ENCODE results near the gene ANO1. TPM values are rescaled to one million over a fixed set of nuclear protein-coding genes. Genes with fewer than 3 reads are reported as not detected.
"Not testable (repeated sequence)": the region's sequence is repeated elsewhere in the genome, so short reads cannot be mapped to it uniquely, and the experiment has no call there.

Gene ANO1
- total RNA-seq, 1 experiment from 2014 or later = 2.6 TPM

DNA sequence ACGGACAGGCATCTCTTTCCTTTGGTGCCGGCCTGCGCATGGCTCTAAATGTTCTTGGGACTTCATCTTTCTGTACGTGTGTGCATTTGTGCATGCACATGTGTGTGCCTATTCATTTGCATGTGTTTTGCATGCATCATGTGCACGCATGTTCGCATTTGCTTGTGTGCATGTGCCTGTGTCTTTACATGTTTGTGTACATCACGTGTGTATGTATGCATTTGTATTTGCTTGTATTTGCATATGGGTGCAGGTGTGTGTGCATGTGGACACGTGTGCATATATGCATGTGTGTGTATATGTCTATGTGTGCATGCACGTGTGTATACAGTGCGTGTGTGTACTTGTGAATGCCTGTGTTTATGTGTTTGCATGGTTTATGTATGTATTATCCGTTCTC lies 111.5 kb downstream of the ANO1 start:
- no peak for DNase-seq (ENCODE audit: low spot score)

DNA sequence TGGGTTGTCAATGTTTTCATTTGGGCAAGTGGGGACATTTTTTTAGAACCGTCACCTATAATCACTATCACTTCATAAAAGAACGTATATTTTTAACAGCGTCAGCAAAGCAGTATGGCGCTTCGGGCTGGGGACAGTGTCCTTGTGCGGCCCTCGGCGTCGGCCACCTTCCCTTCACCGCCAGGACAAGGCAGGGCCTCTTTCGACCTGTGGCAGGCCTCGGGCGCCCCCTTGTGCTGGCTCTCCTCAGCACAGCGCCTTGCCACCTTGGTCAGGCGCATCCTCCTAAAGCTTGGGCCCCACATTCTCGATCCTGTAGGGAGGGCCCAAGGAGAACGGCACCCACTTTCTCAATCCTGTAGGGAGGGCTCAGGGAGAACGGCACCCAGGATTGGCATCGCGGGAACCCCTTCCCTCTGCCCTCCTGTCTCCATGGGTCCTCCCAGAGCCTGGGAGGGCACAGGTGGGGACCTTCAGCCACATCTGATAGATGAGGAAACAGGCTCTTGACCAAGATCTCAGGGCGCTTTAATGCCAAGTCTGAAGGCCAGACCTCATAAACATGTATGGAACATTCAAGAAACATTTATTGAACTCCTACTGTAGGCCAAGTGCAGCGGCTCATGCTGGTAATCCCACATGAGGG lies 113.5 kb downstream of the ANO1 start:
- DNase-seq (ENCODE audit: low spot score) = peak; percentile 75

DNA sequence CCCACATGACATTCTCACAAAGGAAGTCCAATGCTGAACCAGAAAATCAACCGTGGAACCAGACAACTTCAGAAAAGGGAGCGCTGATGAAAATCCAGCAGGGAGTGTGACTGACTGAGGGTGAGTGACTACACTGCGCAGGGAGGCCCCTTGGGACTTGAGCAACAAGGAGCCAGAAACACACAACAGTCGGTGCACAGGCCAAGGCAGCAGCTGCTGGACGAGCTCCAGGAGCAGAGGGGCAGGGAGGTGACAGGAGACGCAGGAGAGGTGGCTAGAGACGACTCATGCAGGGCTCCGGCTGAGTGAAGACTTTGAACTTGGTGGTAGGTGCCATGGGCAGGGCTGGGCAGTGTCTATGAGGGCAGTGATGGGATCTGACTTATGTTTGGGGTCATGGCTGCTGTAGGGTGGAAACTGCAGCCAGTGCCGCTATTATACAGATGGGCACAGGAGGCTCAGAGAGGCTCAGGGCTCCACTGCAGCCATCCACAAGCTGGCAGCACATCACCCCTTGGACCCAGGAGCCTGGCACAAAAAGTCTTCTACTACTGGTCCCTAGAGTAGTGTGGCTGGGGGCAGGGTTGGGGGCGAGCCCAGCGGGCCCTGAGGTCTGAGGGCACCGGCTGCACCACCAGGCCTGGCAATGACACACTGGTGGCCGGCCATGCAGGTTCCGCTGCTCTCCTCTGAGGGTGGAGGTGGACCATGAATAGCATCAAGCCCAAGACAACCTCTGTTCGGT lies 114.7 kb downstream of the ANO1 start:
- no peak for DNase-seq (ENCODE audit: low spot score)

DNA sequence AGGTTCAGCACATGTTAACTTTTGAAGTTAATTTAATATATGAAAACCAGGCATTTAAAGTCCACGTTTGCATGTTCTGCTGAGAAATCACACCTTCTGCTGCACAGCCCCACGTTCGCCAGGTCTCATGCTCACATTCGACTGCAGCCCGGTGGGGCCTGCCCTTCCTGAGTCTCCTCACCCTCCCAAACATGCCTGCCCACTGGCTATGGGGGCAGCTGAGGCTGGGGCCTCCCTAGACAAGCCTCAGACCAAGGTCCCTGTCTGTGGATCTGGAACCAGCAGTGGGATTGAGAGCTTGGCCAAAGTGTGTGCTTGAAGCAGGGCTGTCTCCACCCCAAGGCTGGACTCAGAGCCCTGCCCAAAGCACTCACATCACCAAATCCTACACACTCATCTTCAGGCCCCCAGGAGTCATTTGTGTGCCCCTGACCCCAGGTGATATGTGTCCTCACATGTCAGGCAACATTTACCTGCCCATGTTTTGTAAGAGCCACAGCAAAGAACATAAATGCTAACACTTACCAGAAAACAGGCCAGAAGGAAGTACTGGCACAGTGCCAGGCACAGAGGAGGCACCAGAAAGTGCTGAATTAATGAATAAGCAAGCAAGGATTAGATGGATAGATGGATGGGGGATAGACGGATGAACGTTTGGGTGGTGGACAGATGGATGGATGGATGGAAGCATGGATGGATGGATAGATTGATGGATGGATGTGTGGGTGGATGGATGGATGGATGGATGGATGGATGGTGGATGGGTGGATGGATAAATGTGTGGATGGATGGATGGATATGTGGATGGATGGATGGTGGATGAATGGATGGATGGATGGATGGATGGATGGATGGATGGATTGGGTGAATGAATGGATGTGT lies 115.5 kb downstream of the ANO1 start:
- no peak for DNase-seq (ENCODE audit: low spot score)

DNA sequence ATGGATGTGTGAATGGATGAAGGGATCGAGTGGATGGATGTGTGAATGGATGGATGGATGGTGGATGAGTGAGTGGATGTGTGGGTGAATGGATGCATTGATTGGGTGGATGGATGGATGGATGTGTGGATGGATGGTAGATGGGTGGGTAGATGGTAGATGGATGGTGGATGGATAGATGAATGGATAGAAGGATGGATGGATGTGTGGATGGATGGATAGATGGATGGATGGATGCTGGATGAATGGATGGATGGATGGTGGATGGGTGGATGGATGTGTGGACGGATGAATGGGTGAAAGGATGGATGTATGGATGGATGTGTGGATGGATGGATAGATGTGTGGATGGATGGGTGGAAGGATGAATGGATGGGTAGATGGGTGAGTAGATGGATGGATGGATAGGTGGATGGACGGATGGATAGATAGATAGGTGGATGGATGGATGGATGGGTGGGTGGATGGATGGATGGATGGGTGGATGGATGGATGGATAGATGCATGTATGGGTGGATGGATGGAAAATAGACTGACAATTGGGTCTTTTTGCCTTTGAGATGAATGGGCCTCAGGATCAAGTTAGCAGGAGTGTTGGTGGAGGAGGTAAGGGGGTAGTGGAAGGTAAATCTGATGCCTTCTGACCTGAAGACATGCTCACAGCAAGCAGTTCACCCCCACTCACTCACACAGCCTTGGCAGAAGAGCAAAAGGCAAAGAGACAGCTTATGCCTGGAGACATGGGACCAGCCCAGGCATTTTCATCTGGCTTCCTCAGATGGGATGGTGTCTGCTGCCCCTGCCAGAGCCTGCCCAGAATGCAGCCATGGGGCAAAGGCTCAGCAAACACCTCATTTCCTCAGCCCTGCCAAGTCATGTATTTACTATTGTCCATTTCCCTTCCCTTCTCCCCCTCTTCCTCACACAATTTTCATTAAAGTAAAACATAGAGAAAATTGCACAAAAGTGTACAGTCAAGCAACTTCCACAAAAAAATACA lies 117.0 kb downstream of the ANO1 start:
- no peak for DNase-seq (ENCODE audit: low spot score)

DNA sequence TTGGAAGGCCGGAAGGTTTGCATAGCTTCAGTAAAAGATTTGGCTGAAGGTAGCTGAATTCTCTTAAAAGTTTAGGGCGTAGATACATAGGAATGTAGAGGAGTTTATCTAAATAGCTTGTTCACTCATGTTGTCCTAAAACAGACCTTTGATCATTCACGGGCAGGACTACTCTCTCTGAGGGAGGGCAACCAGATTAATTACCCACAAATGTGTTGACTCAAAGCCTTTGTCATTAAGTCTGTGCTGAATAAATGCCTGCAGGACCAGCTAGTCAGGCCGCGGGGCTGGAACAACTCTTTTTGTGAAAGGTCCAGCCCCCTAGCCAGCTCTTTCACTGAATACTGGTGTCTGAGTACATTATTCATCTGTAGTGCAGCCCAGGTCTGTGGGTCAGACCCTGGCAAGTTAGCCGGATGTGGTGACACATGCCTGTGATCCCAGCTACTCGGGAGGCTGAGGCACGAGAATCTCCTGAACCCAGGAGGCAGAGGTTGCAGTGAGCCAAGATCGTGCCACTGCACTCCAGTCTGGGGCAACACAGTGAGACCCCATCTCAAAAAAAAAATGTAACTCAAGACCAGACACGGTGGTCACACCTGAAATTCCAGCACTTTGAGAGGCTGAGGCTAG lies 122.2 kb downstream of the ANO1 start:
- no peak for DNase-seq (ENCODE audit: low spot score)

DNA sequence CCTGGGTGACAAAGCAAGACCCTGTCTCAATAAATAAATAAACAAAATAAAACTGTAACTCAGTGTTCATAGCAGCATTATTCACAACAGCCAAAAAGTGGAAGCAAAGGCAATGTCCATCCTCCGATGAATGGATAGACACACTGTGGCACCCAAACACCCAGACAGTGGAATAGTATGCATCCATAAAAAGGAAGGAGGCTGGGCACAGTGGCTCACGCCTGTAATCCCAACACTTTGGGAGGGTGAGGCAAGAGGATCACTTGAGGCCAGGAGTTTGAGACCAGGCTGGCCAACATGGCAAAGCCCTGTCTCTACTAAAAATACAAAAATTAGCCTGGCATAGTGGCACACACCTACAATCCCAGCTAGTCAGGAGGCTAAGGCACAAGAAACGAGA lies 122.9 kb downstream of the ANO1 start:
- not testable (repeated sequence) for DNase-seq (ENCODE audit: low spot score)

DNA sequence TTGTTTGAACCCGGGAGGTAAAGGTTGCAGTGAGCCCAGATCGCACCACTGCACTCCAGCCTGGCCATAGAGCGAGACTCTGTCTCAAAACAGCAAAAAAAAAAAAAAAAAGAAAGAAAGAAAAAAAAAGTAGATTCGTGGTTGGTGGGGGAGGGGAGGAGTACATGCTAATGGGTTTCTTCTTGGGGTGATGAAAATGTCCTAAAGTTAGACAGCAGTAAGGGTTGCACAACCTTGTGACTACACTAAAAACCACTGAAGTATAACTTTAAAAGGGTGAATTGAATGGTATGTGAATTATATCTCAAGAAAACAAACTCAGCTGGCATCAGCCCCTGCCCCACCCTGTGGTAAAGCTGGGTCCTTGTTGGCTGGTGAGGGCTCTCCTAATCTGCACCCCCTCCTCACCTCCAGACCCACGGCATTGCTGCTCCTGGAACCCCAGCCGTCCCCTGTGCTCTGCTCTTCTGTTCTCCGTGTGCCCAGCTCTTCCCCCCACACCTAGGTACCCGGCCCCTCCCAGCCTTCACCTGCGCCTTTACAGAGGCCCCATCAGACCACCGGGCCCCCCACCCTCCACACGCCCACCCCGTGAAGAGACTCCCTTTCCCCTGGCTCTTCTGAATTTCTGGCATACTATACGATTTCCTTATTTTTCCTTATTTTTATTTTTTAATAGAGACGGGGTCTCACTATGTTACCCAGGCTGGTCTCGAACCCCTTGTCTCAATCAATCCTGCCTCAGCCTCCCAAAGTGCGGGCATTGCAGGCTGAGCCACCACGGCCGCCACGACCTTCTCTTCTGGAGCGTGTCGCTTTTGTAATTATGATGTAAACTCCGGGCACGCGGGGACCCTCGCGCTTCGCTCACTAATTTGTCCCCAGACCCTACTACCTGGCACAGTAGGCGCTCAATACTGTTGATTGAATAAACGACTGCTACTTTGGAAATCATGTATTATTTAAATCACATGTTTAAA lies 124.1 kb downstream of the ANO1 start:
- DNase-seq (ENCODE audit: low spot score) = no peak

DNA sequence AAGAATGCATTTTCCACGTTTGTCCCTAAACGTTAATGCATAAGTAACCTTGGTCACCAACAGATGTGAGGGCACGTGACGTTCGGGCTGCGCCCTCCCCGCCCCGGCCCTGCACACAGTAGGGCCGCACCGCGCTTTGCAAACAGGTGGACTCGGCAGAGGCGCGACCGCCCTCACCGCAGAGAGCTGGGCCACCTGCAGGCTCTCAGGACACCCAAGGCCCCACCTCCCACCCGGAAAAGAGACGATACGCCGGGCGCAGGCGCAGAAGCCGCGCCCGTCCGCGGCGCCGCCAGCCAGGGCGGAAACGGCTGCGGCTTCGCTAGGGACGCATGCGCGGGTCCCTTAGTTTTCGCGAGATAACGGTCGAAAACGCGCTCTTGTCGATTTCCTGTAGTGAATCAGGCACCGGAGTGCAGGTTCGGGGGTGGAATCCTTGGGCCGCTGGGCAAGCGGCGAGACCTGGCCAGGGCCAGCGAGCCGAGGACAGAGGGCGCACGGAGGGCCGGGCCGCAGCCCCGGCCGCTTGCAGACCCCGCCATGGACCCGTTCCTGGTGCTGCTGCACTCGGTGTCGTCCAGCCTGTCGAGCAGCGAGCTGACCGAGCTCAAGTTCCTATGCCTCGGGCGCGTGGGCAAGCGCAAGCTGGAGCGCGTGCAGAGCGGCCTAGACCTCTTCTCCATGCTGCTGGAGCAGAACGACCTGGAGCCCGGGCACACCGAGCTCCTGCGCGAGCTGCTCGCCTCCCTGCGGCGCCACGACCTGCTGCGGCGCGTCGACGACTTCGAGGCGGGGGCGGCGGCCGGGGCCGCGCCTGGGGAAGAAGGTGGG lies 125.0 kb downstream of the ANO1 start, which contains the start of gene FADD:
Gene FADD (plus strand): TSS at position 377 of the 831 bp plus-strand sequence. CDS start 164 bp downstream, at position 541.
- peak; percentile 93 for DNase-seq (ENCODE audit: low spot score)

DNA sequence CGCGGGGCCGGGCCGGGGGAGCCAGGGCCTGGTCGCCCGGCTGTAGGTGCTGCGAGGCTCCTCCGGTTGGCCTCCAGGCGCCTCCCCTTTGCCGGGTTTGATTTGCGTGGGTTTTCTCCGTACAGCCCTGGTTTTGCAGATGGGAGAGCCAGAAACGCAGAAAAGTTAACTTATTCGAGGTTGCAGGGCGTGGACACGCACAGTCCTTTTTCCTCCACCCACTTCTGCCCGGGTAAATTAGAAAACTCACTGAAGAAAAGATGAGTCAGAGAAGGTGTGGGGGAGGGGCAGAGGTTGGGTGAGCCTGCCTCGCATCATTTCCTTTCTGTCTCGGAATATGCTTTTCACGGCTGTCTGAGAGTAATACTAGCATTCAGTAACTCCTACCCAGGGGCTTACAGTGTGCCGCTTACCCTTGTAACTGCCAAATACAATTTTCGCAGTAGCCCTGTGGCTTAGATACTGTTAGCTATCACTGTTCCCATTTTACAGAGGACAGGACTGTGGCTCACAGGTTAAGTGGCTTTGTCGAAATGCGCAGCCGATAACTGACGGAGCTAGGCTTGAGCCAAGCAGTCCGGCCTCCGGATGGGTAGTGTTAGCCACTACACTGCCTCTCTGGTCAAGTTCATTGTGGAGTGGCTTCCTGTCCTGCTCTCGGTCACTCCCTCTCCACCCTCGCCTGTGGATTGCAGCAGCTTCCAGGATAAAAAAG lies 125.8 kb downstream of the ANO1 start:
- peak; percentile 91 for DNase-seq (ENCODE audit: low spot score)

DNA sequence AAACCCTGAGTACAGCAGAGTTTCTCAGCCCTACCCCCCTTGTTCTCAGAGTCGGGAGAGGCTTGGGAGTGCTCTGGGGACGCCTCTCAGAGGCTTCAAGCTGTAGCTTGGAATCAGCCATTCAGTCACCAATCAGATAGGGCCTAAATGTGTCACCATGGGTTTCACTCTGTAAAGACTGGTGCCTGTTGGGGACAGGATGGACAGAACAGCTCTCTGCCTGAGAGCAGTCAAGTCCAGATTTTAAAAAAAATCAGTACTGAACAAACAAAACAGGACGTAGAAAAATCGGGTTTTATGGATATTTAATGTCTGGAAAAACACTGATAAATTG lies 126.3 kb downstream of the ANO1 start:
- peak; percentile 33 for DNase-seq (ENCODE audit: low spot score)

DNA sequence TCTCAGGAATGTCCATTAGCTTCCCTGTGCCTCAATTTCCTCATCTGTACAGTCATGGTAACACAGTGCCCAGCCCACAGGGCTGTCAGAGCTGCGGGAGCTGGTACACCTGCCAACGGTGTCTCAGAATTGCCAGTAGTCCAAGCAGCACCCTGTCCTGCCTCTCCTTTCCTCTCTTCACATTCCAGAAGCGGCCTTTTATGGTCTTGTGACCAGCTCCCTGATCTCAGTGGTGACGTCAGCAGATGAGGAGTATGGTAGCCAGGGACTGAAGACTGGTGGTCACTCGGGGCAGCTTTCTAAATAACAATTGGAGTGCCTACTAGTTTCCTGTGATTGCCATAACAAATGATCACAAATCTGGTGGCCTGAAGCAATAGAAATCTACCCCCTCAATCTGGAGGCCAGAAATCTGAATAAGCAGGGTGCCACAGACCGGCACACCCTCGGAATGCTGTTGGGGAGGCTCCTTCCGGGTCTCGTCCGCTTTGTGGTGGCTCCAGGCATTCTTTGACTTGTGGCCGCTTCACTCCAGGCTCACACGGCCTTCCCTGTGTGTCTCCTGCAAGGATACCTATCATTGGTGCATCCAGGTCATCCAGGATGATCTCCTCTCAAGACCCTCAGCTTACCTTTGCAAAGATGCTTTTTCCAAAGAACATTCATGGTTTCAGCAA lies 127.1 kb downstream of the ANO1 start:
- no peak for DNase-seq (ENCODE audit: low spot score)

DNA sequence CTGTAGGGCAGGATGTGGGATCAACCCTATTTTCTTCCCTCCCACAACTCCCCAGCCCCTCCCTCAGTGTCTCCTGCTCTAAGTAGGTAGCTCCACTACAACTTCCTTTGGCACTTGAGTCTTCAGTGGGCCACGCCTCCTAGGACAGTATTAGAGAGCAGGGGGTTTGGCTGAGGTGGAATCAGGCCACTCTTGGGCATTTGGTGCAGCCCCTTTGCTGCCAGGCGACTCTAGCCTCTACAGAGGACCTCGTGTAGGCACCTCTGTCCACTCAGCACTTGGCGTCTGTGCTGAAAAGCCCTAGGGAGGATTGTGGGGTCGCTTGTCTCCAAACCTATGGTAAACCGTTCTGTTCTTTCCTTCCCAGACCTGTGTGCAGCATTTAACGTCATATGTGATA lies 127.6 kb downstream of the ANO1 start:
- DNase-seq (ENCODE audit: low spot score) = no peak

DNA sequence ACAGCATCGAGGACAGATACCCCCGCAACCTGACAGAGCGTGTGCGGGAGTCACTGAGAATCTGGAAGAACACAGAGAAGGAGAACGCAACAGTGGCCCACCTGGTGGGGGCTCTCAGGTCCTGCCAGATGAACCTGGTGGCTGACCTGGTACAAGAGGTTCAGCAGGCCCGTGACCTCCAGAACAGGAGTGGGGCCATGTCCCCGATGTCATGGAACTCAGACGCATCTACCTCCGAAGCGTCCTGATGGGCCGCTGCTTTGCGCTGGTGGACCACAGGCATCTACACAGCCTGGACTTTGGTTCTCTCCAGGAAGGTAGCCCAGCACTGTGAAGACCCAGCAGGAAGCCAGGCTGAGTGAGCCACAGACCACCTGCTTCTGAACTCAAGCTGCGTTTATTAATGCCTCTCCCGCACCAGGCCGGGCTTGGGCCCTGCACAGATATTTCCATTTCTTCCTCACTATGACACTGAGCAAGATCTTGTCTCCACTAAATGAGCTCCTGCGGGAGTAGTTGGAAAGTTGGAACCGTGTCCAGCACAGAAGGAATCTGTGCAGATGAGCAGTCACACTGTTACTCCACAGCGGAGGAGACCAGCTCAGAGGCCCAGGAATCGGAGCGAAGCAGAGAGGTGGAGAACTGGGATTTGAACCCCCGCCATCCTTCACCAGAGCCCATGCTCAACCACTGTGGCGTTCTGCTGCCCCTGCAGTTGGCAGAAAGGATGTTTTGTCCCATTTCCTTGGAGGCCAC lies 128.3 kb downstream of the ANO1 start:
- no peak for DNase-seq (ENCODE audit: low spot score)

DNA sequence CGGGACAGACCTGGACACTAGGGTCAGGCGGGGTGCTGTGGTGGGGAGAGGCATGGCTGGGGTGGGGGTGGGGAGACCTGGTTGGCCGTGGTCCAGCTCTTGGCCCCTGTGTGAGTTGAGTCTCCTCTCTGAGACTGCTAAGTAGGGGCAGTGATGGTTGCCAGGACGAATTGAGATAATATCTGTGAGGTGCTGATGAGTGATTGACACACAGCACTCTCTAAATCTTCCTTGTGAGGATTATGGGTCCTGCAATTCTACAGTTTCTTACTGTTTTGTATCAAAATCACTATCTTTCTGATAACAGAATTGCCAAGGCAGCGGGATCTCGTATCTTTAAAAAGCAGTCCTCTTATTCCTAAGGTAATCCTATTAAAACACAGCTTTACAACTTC lies 128.9 kb downstream of the ANO1 start:
- DNase-seq (ENCODE audit: low spot score) = no peak

DNA sequence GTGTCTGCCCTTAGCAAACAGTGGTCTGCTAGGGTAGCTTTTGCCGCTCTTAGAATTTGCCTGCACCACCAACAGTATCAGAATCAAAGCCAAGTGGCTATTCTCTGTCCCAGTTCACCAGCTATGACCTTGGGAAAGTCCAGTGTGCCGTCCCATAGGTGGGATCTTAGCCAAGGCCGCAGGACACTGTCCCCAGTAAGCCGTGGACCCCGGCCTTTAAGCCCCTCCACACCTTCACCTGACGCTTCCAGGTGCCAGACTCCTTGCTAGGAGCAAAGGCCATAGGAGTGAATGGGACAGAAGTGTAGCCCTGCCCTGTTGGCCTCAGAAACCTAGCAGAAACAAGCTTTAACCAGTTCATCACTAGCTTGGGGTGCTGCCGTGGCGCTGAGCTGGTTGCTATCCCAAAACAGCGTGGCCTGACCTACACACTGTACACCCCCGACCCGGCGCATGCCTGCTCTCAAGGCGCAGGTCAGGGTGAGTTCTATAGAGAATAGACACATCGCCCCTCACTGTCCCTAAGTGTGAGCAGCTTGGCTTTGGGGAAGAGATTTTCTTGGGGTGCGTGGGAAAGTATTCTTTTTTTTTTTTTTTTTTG lies 129.5 kb downstream of the ANO1 start:
- DNase-seq (ENCODE audit: low spot score) = no peak

Data from A172 (cell line).